SW480 (cell line): ENCODE measurements around the gene NEO1.
A peak's percentile ranks its signal among the peaks of the same experiment; 100 is the strongest.

ENCODE experiments used
- DNase-seq: peaks from one replicate; pipeline ENCODE4 v3.0.0-alpha.2; 2016; ENCODE audit warnings: low spot score

The NEO1 gene

DNA sequence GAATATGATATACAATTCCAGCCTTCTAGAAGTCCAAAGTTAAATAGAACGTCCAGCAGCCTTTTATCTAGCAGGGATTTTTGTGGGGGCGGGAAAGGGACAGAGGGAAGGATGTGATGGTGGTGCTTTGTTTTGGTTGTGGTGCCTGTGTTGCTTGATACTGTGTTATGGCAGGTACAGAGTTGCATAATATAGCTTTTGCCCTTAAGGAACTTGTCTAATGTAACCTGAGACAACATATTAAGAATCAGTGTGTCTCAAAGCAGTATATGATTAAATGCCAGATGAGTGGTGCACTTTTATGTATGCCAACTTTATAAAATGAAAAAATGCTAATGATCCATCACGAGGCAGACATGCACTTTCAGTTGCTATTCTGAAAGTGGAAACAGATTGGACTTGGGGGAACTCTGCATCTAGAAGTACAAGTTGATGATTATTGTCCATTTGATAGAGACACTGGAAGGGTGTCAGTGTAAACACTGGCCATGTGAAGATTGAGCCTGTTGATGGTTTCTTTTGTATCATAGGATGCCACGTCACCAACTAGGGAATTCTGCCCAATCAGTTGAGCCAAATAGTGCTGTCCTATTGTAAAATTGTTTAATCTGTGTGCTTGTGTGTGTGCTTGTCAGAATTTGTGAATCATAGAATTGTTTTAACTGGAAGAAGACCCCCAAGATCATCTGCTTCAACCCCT, 23.0 kb downstream of the NEO1 start:
- no peak for DNase-seq

DNA sequence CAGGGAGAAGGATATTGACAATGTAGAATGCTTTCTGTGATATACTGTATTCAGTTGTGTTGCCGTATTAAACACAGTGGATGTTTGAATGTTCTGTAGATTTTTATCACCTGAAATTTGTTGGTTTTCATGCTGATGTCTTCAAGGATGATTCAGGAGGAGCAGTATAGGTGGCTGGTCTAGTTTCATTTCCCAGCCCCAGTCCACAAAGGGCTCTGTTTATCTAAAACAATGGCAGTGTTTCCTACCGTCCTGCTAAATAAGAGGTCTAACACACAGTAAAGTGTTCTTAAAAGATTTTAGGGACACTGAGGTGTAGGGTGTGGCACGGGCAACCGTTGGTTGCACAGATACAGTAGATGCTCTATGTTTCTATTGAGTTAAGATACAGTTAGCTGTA, 26.0 kb downstream of the NEO1 start:
- DNase-seq: no peak

- DNase-seq: peak; percentile 20
Observed at GRCh38 chr15:73078722-73079121, 26.5 kb downstream of the NEO1 start.

- DNase-seq: no peak
Observed at GRCh38 chr15:73079565-73079964, 27.3 kb downstream of the NEO1 start.

- DNase-seq: peak; percentile 50
Observed at GRCh38 chr15:73081321-73081958, 29.2 kb downstream of the NEO1 start.

- DNase-seq: peak; percentile 6
Observed at GRCh38 chr15:73082812-73083211, 30.5 kb downstream of the NEO1 start.

GRCh38 chr15:73087098-73087497, 34.8 kb downstream of the NEO1 start:
- no peak for DNase-seq

- DNase-seq: no peak
Observed at GRCh38 chr15:73105064-73105463, 52.8 kb downstream of the NEO1 start.

DNA sequence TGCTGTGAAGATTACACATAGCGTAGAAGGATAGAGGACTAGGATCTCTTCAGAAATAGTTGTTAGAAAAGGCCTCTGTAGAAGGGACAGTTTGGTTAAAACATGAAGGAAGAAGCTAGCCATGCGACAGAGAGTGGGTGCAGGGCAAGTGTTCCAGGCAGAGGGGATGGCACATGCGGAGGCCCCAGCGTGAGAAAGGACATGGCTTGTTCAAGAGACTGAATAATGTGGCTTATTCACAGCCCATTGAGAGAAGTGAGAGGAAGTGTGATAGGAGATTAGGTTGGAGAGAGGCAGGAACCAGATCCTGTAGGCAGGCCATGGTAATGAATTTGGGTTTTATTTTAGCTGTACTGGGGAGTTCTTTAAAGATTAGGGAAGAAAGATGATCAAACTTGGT, 56.4 kb downstream of the NEO1 start:
- DNase-seq: no peak

DNA sequence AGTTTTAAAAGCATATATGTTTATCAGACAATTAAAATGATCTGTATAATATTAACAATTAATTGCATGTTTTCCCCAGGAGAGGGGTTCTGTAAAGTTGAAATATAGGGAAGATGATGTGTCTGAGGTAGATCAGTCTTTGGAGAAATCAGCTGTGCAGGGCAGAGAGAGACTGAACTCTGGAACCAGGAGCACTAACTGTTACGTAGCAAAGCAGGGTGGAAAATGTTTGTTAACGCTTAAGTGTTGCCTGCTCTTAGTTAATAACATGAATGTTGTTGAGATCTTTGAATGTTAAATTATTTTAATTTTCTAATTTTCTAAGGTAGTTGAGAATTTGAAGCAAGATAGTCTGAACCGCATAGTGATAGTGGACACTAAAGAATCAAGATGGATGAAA, 57.5 kb downstream of the NEO1 start:
- DNase-seq: no peak

DNA sequence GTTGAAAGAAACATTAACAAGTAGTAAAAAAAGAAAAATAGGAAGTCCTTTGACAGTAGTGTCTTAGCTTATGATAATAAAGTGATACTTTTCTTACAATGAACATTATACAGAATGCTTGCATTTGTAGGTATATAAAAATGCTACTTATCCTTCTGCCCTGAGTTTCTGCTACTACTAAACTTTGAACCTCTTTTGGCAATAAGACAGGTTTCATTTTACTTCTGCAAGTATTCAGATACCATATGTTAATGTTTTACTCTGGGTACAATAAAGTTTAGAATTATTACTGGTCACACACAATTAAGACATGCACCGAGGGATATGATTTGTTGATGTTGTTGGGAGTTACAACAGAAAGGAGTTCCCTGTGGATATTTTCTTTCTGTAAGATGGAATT, 57.9 kb downstream of the NEO1 start:
- no peak for DNase-seq

- DNase-seq: no peak
Observed at GRCh38 chr15:73114064-73114463, 61.8 kb downstream of the NEO1 start.

GRCh38 chr15:73116164-73116563, 63.9 kb downstream of the NEO1 start:
- no peak for DNase-seq

DNA sequence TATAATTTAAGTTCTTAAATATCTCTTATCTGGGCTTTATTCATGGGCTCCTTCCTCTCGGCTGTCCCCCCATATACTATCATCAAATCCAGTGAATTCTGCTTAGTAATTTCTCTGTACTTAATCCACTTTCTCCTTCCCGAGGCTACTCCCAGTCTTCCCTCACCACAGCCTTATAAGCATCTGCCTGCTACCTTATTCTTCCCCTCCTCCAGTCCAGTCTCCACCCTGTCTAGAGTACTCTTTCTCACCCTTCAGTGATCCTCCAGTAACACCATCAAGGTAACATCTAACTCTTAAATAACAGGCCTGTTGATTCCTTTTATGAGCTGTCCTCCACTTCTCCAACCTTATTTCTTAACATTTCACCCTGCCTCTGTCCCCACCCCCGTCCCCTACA, 65.8 kb downstream of the NEO1 start:
- no peak for DNase-seq

GRCh38 chr15:73119478-73119877, 67.2 kb downstream of the NEO1 start:
- no peak for DNase-seq

DNA sequence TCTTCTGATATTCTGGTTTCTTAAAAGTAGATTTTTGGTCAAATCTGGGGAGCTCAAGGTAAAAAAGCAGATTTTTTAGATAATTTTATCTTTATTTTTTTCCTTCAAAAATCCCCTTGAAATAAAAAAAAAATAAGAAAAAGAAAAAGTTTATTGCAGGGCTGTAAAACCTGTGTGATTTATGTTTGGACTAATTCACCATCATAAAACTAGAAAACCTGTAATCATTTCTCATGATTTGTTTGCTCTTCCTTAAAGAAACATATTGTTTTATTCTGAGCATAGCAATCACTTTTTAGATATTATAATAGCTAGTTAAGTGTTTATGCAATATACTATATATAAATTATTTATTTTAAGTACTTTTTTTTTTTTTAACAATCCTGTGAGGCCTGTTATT, 68.0 kb downstream of the NEO1 start:
- no peak for DNase-seq

DNA sequence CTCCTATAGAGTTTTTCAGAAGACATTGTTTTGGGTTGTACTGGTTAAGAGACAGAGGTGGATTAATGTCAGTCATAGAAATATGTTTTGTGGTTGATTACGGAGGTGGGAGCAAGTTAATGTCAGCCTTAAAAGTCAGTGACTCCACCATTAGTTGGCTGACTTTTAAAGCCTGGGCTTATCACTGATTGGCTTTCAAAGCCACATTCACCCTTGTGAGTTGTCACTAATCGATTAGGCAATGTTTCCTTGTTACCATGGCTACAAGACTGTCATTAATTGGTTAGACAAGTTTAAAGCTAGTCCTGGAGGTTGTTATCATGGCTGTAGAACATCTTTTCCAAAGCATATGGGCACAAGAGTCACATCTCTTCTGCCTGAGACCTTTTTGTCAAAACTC, 73.0 kb downstream of the NEO1 start:
- DNase-seq: no peak

DNA sequence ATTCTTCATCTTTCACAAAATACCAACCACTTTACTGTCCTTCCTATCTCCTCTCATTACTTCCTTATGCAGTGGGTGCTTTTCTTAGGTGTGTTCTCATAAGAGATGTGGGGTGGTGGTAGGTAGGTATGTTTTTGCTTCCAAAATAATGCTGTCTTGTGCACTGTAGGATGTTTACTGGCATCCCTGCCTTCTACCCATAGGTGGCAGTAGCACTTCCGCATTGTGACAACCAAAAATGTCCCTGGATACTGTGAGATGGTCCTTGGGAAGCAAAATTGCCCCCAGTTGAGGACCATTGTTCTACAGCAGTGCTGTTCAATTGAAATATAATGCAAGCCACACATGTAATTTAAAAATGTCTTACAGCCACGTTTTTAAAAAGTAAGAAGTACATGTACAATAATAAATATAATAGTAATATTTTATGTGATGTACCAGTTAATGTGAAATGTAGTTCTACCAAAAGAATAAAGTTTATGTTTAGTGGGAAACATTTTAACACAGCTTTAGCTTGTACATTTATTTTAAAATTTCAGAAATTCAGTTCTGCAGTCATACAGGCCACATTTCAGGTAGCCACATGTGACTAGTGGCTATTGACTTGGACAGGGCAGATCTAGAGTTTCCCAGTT, 75.2 kb downstream of the NEO1 start:
- DNase-seq: peak; percentile 27

GRCh38 chr15:73130830-73131229, 78.6 kb downstream of the NEO1 start:
- no peak for DNase-seq

- no peak for DNase-seq
Observed at GRCh38 chr15:73134196-73134595, 81.9 kb downstream of the NEO1 start.

DNA sequence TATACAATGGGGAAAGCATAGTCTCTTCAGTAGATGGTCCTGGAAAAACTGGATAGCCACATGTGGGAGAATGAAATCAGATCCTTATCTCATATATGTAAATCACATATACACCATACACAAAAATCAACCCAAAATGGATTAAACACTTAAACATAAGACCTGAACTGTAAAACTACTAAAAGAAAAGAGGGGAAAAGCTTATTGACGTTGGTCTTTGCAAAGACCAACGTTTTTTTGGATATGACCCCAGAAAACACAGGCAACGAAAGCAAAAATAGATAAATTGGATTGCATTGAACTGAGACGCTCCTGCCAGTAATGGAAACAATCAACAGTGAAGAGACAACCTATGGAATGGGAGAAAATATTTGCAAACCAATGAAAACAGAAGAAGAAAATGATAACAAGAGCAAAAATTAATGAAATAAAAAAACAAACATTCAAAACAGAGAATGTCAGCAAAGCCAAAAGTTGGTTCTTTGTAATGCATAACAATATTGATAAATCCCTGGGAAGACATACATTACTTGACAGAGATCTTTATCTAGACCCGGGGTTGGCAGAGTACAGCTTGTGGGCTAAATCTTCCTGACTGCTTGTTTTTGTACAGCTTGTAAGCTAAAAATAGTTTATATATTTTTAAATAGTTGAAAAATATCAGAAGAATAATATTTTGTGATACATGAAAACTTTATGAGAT, 86.9 kb downstream of the NEO1 start:
- DNase-seq: no peak

GRCh38 chr15:73139744-73140553, 87.7 kb downstream of the NEO1 start:
- no peak for DNase-seq
